T-cell (primary cell): Measurements from ENCODE around the gene FHIT. TPM values are rescaled to one million over a fixed set of nuclear protein-coding genes. Genes with fewer than 3 reads are reported as not detected.
A peak's percentile ranks its signal among the peaks of the same experiment; 100 is the strongest.

Source experiments
- ATAC-seq, 4 experiments: fragments of 200-7000 bp in 3 of 4; fragments of 150-1000 bp in 1 of 4; cut with Tn5 transposase; replicated peaks in 1 of 4; 1 replicate in 3 of 4; 2 replicates in 1 of 4; pipeline ENCODE4 v1.10.0; 2021; ENCODE audit warnings: moderate library complexity in 3 of 4, mild to moderate bottlenecking in 2 of 4, moderate number of reproducible peaks in 1 of 4
- CTCF ChIA-PET, 2 donors: fragments of 300-600 bp; sonication (Branson Sonifier 250); formaldehyde crosslinking; loops; one replicate each; lab custom pipeline; 2022; ENCODE audit warnings: antibody characterized with exemption in 2 of 2; lab: Charles Lee
- POLR2A ChIA-PET, 2 donors: fragments of 300-600 bp; sonication (Branson Sonifier 250); formaldehyde crosslinking; loops; one replicate each; lab custom pipeline; 2022; ENCODE audit warnings: antibody characterized with exemption in 2 of 2; lab: Charles Lee
- DNase-seq, 35 experiments: peaks; one replicate each; pipeline versions ENCODE4 v3.0.0 to v3.0.0-alpha.2; 2013 to 2023
- H3K27ac ChIP-seq: one replicate; pipeline ENCODE4 v1.5.1; 2013; ENCODE audit warnings: low read length
- H3K27me3 ChIP-seq, 2 experiments: replicated peaks in 1 of 2; 1 replicate in 1 of 2; 2 replicates in 1 of 2; pipeline versions ENCODE4 v1.6.1 to v1.7.0; 2013; ENCODE audit warnings: low read length in 1 of 2, mixed read lengths in 1 of 2; ENCODE audit not compliant: control insufficient read depth in 2 of 2, insufficient read depth in 2 of 2; ENCODE audit errors: extremely low read depth in 1 of 2
- H3K36me3 ChIP-seq, 2 donors: 1 replicate in 1 of 2; 2 replicates in 1 of 2; pipeline versions ENCODE4 v1.6.1 to v1.7.0; 2013; ENCODE audit warnings: low read length in 1 of 2; ENCODE audit not compliant: control insufficient read depth in 2 of 2, insufficient read depth in 1 of 2; ENCODE audit errors: extremely low read depth in 1 of 2
- H3K4me1 ChIP-seq, 2 experiments: 1 replicate in 1 of 2; 2 replicates in 1 of 2; pipeline versions ENCODE4 v1.6.1 to v1.7.0; 2013; ENCODE audit warnings: low read length in 2 of 2, mixed read lengths in 1 of 2; ENCODE audit not compliant: insufficient read depth in 2 of 2, control insufficient read depth in 1 of 2; ENCODE audit errors: extremely low read depth in 1 of 2
- H3K4me3 ChIP-seq, 2 donors: 1 replicate in 1 of 2; 2 replicates in 1 of 2; pipeline versions ENCODE4 v1.5.1 to v1.7.0; 2013; ENCODE audit warnings: mild to moderate bottlenecking in 2 of 2, low read length in 1 of 2, moderate library complexity in 1 of 2; ENCODE audit not compliant: control insufficient read depth in 1 of 2; ENCODE audit errors: extremely low read depth in 1 of 2
- H3K9me3 ChIP-seq: 2 replicates; pipeline ENCODE4 v1.7.0; 2013
- H3K27ac Mint-ChIP-seq, 2 donors: one replicate each; pipeline ENCODE4 v1.8.0; 2020 to 2021; ENCODE audit warnings: mild to moderate bottlenecking in 2 of 2, mixed read lengths in 2 of 2
- H3K27me3 Mint-ChIP-seq, 2 donors: one replicate each; pipeline ENCODE4 v1.8.0; 2021 to 2022; ENCODE audit warnings: mixed read lengths in 2 of 2
- H3K36me3 Mint-ChIP-seq: one replicate; pipeline ENCODE4 v1.8.0; 2021; ENCODE audit warnings: mixed read lengths
- H3K4me1 Mint-ChIP-seq, 3 donors: one replicate each; pipeline ENCODE4 v1.8.0; 2020 to 2022; ENCODE audit warnings: mixed read lengths in 3 of 3, mild to moderate bottlenecking in 1 of 3
- H3K4me3 Mint-ChIP-seq, 3 donors: one replicate each; pipeline ENCODE4 v1.8.0; 2020 to 2022; ENCODE audit warnings: mild to moderate bottlenecking in 3 of 3, mixed read lengths in 3 of 3, moderate library complexity in 3 of 3
- H3K9me3 Mint-ChIP-seq, 3 donors: one replicate each; pipeline ENCODE4 v1.8.0; 2020 to 2022; ENCODE audit warnings: mixed read lengths in 3 of 3
- WGBS: methylation state at CpG from one replicate; pipeline ENCODE4 v1.1.5; 2013; ENCODE audit warnings: missing lambda C conversion rate; ENCODE audit not compliant: insufficient coverage; 5-methylcytosine and 5-hydroxymethylcytosine counted together
- total RNA-seq, 35 experiments: library from RNA in 6 of 35; stranded (reverse) in 6 of 35; fragments of 120-200 nt in 1 of 35; gene quantifications; one replicate each; pipeline versions ENCODE4 v1.2.1 to v1.2.4 and lab custom pipeline; 2013 to 2026

FHIT gene
- total RNA-seq, 5 donors from 2014 or later (not counting 1 experiment from before 2014, with no cell fraction given), result 33.1 to 197 (median 78.3) TPM

DNA sequence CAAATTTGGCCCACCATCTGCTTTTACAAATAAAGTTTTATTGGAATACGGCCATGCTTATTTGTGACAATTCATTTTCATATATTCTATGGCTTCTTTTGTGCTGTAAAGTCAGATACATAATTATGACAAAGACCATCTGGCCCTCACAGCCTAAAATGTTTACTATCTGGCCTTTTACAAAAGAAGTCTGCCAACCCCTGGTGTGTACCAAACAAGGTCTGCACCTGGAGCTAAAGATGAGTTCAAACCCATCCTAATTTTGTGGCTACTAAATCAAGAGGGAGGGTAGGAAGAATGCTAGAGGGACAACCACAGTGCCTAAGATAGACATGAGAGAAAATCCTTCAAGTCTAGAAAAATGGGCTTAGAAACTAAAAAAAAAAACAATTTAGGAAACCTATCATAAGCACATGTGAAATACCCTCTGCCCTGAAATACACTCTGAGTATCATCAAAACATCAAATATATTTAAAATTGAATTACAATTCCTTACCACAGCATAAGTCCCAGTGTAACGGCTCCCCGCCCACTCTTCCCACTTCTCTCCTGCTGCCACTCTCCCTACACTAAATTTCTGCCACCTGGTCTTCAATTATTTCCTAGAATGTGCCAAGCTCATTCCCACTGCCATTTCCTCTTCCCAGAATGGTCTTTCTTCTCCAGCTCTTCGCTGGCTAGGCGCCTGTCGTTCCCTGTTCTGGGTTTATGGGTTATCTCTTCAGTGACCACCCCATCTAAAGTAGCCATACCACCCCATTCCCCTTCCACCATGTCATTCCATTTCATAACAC is 1250.7 kb downstream of the FHIT start:
- no peaks in the 10 kb centered on the region for H3K27me3 Mint-ChIP-seq
- H3K4me1 Mint-ChIP-seq, result peaks cover 46 to 78% (median 72%) of the 10 kb centered on the region in 3 donors
- no peaks in the 10 kb centered on the region for H3K9me3 Mint-ChIP-seq
- Histone ChIP-seq H3K36me3 (no peaks in the 10 kb centered on the region), H3K9me3 (no peaks in the 10 kb centered on the region), H3K4me1 (peaks cover 18 to 41% of the 10 kb centered on the region in 2 experiments), H3K4me3 (no peak overlapping the region), H3K27me3 (no peaks in the 10 kb centered on the region), H3K27ac (no peak overlapping the region)
- peaks cover 19% of the 10 kb centered on the region for H3K36me3 Mint-ChIP-seq
- ATAC-seq (no peak), DNase-seq (no peak)
- H3K27ac Mint-ChIP-seq, result peak overlapping the region; percentile 5 to 41
- peak overlapping the region in 1 of 3 donors; percentile 11 for H3K4me3 Mint-ChIP-seq
- ChIA-PET POLR2A (no interaction called here), CTCF (interaction anchor here in 1 of 2 donors (0.6 to 1.4 kb wide), 2 partner anchors 10 to 78 kb away, joined by 3 to 5 read pairs; no protein-coding TSS in a partner anchor)
- 96% methylated on average over 5 of the region's 6 CpGs for WGBS

DNA sequence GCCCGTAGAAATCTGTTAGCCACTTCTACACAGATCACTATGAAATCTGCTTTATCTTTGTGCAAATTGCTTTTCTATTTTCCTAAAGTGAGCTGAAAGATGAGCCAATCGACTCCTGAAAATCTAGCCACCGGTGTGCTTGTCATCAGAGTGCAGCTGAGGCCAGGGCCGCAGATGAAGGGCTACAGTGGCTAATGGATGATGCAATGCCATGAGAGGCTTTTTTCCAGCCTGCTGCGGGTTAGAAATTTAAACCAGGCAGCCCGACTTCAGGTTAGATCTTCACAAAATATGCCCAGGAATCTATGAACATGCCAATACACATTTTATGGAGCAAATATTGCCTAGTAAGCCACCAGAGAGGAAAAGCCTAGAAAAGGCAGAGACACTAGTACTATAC is 1253.2 kb downstream of the FHIT start:
- H3K9me3 ChIP-seq, result no peaks in the 10 kb centered on the region
- H3K27me3 Mint-ChIP-seq, result no peaks in the 10 kb centered on the region
- POLR2A ChIA-PET, result no interaction called here
- no peak overlapping the region for H3K4me3 Mint-ChIP-seq
- H3K4me1 Mint-ChIP-seq, result peaks cover 55 to 82% (median 74%) of the 10 kb centered on the region in 3 donors
- H3K27me3 ChIP-seq, result no peaks in the 10 kb centered on the region
- H3K4me3 ChIP-seq, result no peak overlapping the region
- no peaks in the 10 kb centered on the region for H3K9me3 Mint-ChIP-seq
- H3K4me1 ChIP-seq, result peaks cover 20 to 57% of the 10 kb centered on the region in 2 experiments
- CTCF ChIA-PET, result no interaction called here
- peak overlapping the region; percentile 1 to 36 for H3K27ac Mint-ChIP-seq
- no peak for DNase-seq
- H3K27ac ChIP-seq, result no peak overlapping the region
- ATAC-seq, result no peak
- H3K36me3 Mint-ChIP-seq, result peaks cover 23% of the 10 kb centered on the region
- 100% methylated on average over 3 of the region's 6 CpGs for WGBS
- H3K36me3 ChIP-seq, result no peaks in the 10 kb centered on the region

DNA sequence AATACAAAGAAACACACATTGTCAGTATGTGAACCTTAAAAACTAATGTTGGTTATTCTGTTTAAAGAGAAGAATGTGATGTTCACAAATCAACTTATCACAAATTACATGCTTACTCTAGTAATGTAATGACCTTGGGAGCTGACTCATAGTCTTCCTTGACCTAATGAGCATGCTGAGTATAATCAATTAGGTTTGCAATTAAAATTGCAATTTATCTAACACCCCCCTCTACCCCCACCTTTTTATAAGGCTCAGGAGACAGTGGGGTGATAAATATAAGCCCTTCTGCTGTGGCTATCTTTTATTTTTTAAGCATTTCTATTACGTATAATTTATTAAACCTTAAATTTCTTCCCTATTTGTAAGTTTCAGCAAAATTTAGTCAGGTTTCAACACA is 1253.7 kb downstream of the FHIT start:
- H3K4me3 ChIP-seq, result no peak overlapping the region
- DNase-seq, result no peak
- H3K9me3 ChIP-seq, result no peaks in the 10 kb centered on the region
- Mint-ChIP-seq H3K4me1 (peaks cover 60 to 84% (median 77%) of the 10 kb centered on the region in 3 donors), H3K4me3 (no peak overlapping the region), H3K36me3 (peaks cover 27% of the 10 kb centered on the region), H3K9me3 (no peaks in the 10 kb centered on the region), H3K27me3 (no peaks in the 10 kb centered on the region), H3K27ac (no peak overlapping the region)
- H3K27me3 ChIP-seq, result no peaks in the 10 kb centered on the region
- H3K36me3 ChIP-seq, result no peaks in the 10 kb centered on the region
- ChIA-PET CTCF (interaction anchor here in 1 of 2 donors (0.5 kb wide), 1 partner anchor 189 kb away, joined by 4 read pairs; no protein-coding TSS in a partner anchor), POLR2A (no interaction called here)
- no peak overlapping the region for H3K27ac ChIP-seq
- WGBS, result no CpG with 5 or more reads among the region's 1 CpG
- H3K4me1 ChIP-seq, result peaks cover 20 to 62% of the 10 kb centered on the region in 2 experiments
- ATAC-seq, result no peak

DNA sequence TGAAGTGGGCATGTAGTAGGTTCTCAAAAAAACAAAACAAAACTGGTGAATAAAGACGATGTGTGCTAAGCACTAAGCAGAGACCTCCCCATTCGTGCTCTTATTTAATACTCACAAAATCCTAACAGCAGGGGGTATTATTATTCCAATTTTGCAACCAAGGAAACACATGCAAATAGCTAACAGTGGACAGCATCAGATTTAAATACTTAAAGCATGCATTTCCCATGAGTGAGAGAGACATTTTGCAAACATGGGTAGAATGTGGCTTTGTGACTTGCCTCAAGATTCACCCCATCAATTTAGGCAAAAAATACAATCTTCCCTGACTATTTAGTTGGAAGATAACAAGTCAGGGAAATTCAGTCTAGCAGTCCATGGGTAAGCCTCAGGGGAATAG is 1255.2 kb downstream of the FHIT start:
- Mint-ChIP-seq H3K9me3 (peaks cover 0 to 5% (median 0%) of the 10 kb centered on the region in 3 donors), H3K4me3 (peak overlapping the region in 1 of 3 donors; percentile 45), H3K4me1 (peaks cover 57 to 85% (median 76%) of the 10 kb centered on the region in 3 donors), H3K27me3 (no peaks in the 10 kb centered on the region), H3K27ac (peak overlapping the region; percentile 71 to 74), H3K36me3 (peaks cover 22% of the 10 kb centered on the region)
- H3K27me3 ChIP-seq, result no peaks in the 10 kb centered on the region
- ATAC-seq (no peak), DNase-seq (no peak)
- no peak overlapping the region for H3K27ac ChIP-seq
- ChIA-PET CTCF (interaction anchor here in 1 of 2 donors (1.0 kb wide), 1 partner anchor 12 kb away, joined by 3 read pairs; no protein-coding TSS in a partner anchor), POLR2A (no interaction called here)
- H3K4me3 ChIP-seq, result no peak overlapping the region
- H3K36me3 ChIP-seq, result no peaks in the 10 kb centered on the region
- no peaks in the 10 kb centered on the region for H3K9me3 ChIP-seq
- no CpG with 5 or more reads among the region's 2 CpGs for WGBS
- H3K4me1 ChIP-seq, result peaks cover 18 to 58% of the 10 kb centered on the region in 2 experiments

DNA sequence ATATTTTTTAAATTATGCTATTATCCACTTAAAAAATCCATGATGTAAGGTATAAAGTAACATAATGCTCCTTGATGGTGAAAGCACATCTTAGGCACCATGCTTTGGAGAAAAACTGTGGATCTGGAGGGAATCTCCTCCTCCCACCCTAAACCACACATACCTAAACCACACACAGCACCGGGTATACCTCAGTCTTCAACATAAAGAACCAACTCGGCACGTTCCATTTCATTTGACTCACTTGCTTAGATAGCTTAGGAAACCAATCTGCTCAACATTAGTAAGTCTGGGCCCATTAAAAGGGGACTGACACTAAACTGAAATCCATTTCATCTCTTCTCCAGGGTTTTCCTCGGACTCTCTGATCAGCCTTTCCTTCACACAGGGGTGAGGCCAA is 1255.7 kb downstream of the FHIT start:
- no peak overlapping the region for H3K27ac ChIP-seq
- H3K36me3 Mint-ChIP-seq, result peaks cover 25% of the 10 kb centered on the region
- DNase-seq (no peak), ATAC-seq (peak in 3 of 4 experiments; percentile 29 to 49 (median 45))
- 53% methylated on average over 3 of the region's 4 CpGs for WGBS
- peaks cover 13 to 57% of the 10 kb centered on the region in 2 experiments for H3K4me1 ChIP-seq
- no peak overlapping the region for H3K4me3 ChIP-seq
- H3K4me3 Mint-ChIP-seq, result peak overlapping the region in 1 of 3 donors; percentile 45
- POLR2A ChIA-PET, result interaction anchor here (0.6 to 1.1 kb wide), 3 partner anchors 78 to 223 kb away, joined by 3 to 8 read pairs (median 3); no protein-coding TSS in a partner anchor
- no peaks in the 10 kb centered on the region for H3K27me3 Mint-ChIP-seq
- no peaks in the 10 kb centered on the region for H3K36me3 ChIP-seq
- no peaks in the 10 kb centered on the region for H3K27me3 ChIP-seq
- no peaks in the 10 kb centered on the region for H3K9me3 ChIP-seq
- peak overlapping the region; percentile 71 to 74 for H3K27ac Mint-ChIP-seq
- CTCF ChIA-PET, result interaction anchor here in 1 of 2 donors (1.0 kb wide), 1 partner anchor 12 kb away, joined by 3 read pairs; no protein-coding TSS in a partner anchor
- H3K9me3 Mint-ChIP-seq, result peaks cover 0 to 5% (median 0%) of the 10 kb centered on the region in 3 donors
- peaks cover 54 to 85% (median 76%) of the 10 kb centered on the region in 3 donors for H3K4me1 Mint-ChIP-seq

DNA sequence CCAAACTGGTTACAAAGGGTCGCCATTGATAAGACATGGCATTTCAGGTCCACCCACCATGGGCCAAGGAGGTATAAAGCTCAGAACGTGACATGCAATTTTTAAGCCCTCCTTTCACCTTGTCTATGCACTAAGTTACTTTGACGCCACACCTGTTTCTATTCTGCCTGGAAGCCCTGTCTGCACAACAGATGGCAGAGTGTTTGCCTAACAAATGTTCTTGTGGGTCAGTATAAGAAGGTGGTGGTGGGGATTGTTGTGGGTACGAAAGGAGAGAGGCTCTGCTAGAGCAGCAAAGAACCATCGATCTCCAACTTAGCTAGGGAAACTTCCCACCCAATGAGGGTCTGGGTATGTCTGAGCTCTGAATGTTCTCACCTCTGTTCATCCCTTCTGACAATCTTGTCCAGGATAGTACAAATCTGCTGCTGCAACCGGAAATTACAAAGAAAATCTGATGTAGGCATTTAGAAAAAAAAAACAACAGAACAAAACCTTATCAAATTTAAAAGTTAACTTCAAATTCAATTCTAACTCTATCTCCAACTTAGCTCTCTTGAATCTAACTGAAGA is 1256.4 kb downstream of the FHIT start:
- no peaks in the 10 kb centered on the region for H3K36me3 ChIP-seq
- no peak overlapping the region for H3K27ac ChIP-seq
- Mint-ChIP-seq H3K4me3 (peak overlapping the region in 1 of 3 donors; percentile 45), H3K9me3 (peaks cover 0 to 5% (median 0%) of the 10 kb centered on the region in 3 donors), H3K27ac (peak overlapping the region; percentile 71), H3K4me1 (peaks cover 53 to 91% (median 78%) of the 10 kb centered on the region in 3 donors), H3K36me3 (peaks cover 26% of the 10 kb centered on the region), H3K27me3 (no peaks in the 10 kb centered on the region)
- H3K4me1 ChIP-seq, result peaks cover 13 to 62% of the 10 kb centered on the region in 2 experiments
- WGBS, result 100% methylated on average over 3 of the region's 6 CpGs
- ChIA-PET CTCF (interaction anchor here (0.7 kb wide), 2 partner anchors 25 to 32 kb away, joined by 3 to 4 read pairs; no protein-coding TSS in a partner anchor), POLR2A (interaction anchor here (0.6 to 1.6 kb wide), 5 partner anchors 16 to 1888 kb away, joined by 3 to 8 read pairs (median 3); no protein-coding TSS in a partner anchor)
- DNase-seq, result no peak
- H3K4me3 ChIP-seq, result no peak overlapping the region
- H3K27me3 ChIP-seq, result no peaks in the 10 kb centered on the region
- ATAC-seq, result peak in 2 of 4 experiments; percentile 26 to 71
- H3K9me3 ChIP-seq, result no peaks in the 10 kb centered on the region
